ENCODE measurements around the gene HSF2BP.

DNA sequence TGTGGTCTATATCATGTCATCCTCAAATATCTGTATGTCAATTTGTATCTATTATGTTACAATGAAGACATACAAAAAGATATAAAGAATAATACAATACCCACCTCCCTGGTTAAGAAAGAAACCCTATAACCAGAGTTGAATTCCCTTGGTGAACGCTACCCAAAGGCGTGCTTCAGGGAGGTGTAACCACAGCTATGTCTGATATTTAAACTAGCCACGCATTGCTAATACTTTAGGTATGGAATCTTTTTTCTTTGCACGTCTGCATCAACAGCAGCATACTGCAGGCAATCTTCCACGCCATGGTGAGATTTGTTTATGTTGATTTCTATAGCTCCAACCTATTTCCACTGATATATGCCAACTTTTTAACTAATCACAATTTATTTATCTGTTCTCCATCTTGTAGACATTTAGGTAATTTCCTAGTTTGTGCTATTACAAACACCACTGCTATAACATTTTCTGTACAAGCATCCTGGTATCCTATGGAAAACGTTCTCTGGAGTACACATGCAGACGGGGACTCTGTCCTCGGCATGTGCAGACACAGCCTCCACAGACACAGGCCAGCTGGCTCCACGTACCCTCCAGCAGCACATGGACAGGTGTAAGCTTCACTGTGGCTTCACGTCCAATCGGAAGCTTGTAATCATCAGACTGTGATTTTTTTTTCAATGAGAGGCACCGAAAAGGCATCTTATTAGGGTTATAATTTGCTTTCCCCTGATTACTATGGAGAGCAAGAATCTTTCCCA, 58.5 kb downstream of the HSF2BP start:
- TF ChIP-seq, protein P1, sequence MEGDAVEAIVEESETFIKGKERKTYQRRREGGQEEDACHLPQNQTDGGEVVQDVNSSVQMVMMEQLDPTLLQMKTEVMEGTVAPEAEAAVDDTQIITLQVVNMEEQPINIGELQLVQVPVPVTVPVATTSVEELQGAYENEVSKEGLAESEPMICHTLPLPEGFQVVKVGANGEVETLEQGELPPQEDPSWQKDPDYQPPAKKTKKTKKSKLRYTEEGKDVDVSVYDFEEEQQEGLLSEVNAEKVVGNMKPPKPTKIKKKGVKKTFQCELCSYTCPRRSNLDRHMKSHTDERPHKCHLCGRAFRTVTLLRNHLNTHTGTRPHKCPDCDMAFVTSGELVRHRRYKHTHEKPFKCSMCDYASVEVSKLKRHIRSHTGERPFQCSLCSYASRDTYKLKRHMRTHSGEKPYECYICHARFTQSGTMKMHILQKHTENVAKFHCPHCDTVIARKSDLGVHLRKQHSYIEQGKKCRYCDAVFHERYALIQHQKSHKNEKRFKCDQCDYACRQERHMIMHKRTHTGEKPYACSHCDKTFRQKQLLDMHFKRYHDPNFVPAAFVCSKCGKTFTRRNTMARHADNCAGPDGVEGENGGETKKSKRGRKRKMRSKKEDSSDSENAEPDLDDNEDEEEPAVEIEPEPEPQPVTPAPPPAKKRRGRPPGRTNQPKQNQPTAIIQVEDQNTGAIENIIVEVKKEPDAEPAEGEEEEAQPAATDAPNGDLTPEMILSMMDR (IDR thresholded peaks at IDR 0.05): no peak
- TF ChIP-seq POLR2A (IDR thresholded peaks at IDR 0.05): no peak

Measured in gastroesophageal sphincter (tissue), 3 donors.